Naive thymus-derived CD8-positive, alpha-beta T cell (primary cell): ENCODE measurements around the gene RNF10. TPM values are rescaled to one million over a fixed set of nuclear protein-coding genes. Genes with fewer than 3 reads are reported as not detected.

Experiments
- ATAC-seq, 2 donors: fragments of 150-1000 bp; cut with Tn5 transposase in 1 of 2; sonication (Bioruptor Pico), chemical (Tn5 transposase) in 1 of 2; 1 replicate in 1 of 2; 2 replicates in 1 of 2; pipeline ENCODE4 v1.10.0; 2021; ENCODE audit warnings: mild to moderate bottlenecking in 2 of 2, moderate library complexity in 2 of 2
- POLR2A ChIA-PET: fragments of 350-600 bp; sonication (Branson Sonifier 250); formaldehyde crosslinking; loops from one replicate; lab custom pipeline; 2021; ENCODE audit warnings: antibody characterized with exemption; lab: Charles Lee
- DNase-seq, 10 donors: peaks; one replicate each; pipeline versions ENCODE4 v3.0.0 to v3.0.0-alpha.2; 2020 to 2022
- H3K27ac Mint-ChIP-seq, 10 donors: one replicate each; pipeline ENCODE4 v1.8.0; 2020 to 2022; ENCODE audit warnings: mild to moderate bottlenecking in 10 of 10, mixed read lengths in 10 of 10, moderate library complexity in 4 of 10, inconsistent platforms in 1 of 10
- H3K27me3 Mint-ChIP-seq, 5 donors: one replicate each; pipeline ENCODE4 v1.8.0; 2021 to 2022; ENCODE audit warnings: mixed read lengths in 5 of 5
- H3K36me3 Mint-ChIP-seq, 3 donors: one replicate each; pipeline ENCODE4 v1.8.0; 2020 to 2022; ENCODE audit warnings: mixed read lengths in 3 of 3, mild to moderate bottlenecking in 2 of 3, inconsistent platforms in 1 of 3
- H3K4me1 Mint-ChIP-seq, 4 donors: one replicate each; pipeline ENCODE4 v1.8.0; 2021 to 2022; ENCODE audit warnings: mixed read lengths in 4 of 4
- H3K4me3 Mint-ChIP-seq, 10 donors: one replicate each; pipeline ENCODE4 v1.8.0; 2020 to 2022; ENCODE audit warnings: mild to moderate bottlenecking in 10 of 10, mixed read lengths in 10 of 10, moderate library complexity in 6 of 10, inconsistent platforms in 1 of 10
- H3K9me3 Mint-ChIP-seq, 9 donors: one replicate each; pipeline ENCODE4 v1.8.0; 2020 to 2022; ENCODE audit warnings: mixed read lengths in 9 of 9, mild to moderate bottlenecking in 3 of 9, inconsistent platforms in 1 of 9, moderate library complexity in 1 of 9
- polyA plus RNA-seq, 3 donors: library from polyadenylated mRNA; unstranded; fragments of 300-500 nt; fragmentation: Illumina TruSeq; gene quantifications; one replicate each; pipeline ENCODE4 v1.2.3, GENCODE V29; 2021
- total RNA-seq, 8 experiments: library from RNA in 2 of 8; stranded (reverse) in 2 of 8; gene quantifications; one replicate each; pipeline ENCODE4 v1.2.3 and lab custom pipeline; 2021 to 2026

The RNF10 gene
- total and polyA plus RNA-seq, 5 experiments from 2014 or later: 84.3 to 247 (median 119) TPM

DNA sequence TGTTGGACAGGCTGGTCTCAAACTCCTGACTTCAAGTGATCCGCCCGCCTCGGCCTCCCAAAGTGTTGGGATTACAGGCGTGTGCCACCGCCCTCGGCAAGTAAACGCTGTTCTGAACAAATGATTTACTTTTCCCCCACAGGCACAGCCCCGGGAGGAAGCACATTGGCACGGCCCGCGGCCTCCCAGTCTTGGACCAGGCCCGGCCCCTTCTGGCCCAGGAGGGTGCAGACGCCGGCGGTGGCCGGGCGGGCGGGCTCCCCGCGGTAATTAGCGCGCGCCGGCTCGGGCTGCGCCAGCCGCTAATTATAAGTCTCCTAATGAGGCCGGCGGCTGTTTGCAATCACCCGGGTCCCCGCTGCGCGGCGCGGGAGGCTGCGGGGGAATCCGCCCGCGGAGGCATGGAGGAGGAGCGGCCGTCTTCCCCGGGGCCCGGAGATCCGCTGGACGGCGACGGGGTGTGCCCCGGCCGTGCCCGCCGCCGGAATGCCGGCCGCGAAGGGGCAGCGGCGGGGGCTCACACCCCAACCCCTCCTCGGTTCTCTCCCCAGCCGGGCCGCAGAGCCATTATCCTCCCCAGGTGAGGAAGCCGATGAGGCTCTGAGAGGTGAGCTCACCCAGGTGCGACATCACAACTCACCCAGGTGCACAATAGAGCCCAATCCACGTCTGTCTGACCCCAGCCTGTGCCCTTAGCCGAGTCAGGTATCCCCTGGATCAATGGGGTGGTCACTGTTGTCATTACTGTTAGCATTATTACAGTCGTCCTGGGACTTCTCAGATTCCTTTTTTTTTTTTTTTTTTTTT lies 50.4 kb downstream of the RNF10 start:
- DNase-seq (peak; percentile 12 to 70 (median 46)), ATAC-seq (peak; percentile 23 to 29)
- Mint-ChIP-seq H3K9me3 (no peaks in the 10 kb centered on the region), H3K27me3 (peaks cover 0 to 10% (median 6%) of the 10 kb centered on the region in 5 donors), H3K36me3 (no peaks in the 10 kb centered on the region), H3K4me1 (peaks cover 18 to 36% (median 35%) of the 10 kb centered on the region in 4 donors), H3K4me3 (peak overlapping the region; percentile 64 to 85 (median 73)), H3K27ac (peak overlapping the region in 1 of 10 donors; percentile 43)
- POLR2A ChIA-PET: interaction anchor here (0.7 to 1.5 kb wide), 3 partner anchors 50 to 387 kb away, joined by 3 to 4 read pairs (median 3); a partner anchor contains a TSS

- POLR2A ChIA-PET: no interaction called here
- peak overlapping the region in 2 of 10 donors; percentile 24 to 73 for H3K4me3 Mint-ChIP-seq
- ATAC-seq: no peak
These were observed 52.0 kb downstream of the RNF10 start for GRCh38 chr12:120586206-120586605.

GRCh38 chr12:120586860-120587259 lies 52.7 kb downstream of the RNF10 start:
- POLR2A ChIA-PET: no interaction called here
- DNase-seq (no peak), ATAC-seq (no peak)
- Mint-ChIP-seq H3K27ac (no peak overlapping the region), H3K9me3 (no peaks in the 10 kb centered on the region), H3K27me3 (peaks cover 0 to 10% (median 6%) of the 10 kb centered on the region in 5 donors), H3K4me1 (peaks cover 7 to 17% (median 14%) of the 10 kb centered on the region in 4 donors), H3K36me3 (no peaks in the 10 kb centered on the region), H3K4me3 (no peak overlapping the region)

More at GRCh38 chr12:120586206-120586605, 52.0 kb downstream of the RNF10 start:
- Mint-ChIP-seq H3K36me3 (no peaks in the 10 kb centered on the region), H3K9me3 (no peaks in the 10 kb centered on the region), H3K27me3 (peaks cover 0 to 10% (median 6%) of the 10 kb centered on the region in 5 donors), H3K27ac (no peak overlapping the region), H3K4me1 (peaks cover 10 to 24% (median 20%) of the 10 kb centered on the region in 4 donors)
- no peak for DNase-seq

DNA sequence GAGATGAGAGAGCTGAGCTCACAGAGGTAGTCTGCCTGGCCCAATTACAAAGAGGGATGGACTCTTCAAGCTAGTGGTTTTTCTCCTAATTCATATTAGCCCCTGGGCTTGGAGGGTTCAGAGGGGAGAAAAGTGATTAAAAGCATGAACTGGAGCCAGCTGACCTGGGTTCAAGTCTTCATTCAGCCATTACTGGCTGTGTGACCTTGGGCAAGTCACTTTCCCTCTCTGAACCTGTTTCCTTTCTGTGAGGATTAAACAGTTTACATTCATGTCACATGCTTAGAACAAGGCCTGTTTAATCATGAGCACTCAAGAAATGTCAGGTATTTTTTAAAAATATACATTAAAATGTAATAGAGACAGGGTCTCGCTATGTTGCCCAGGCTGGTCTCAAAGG lies 54.2 kb downstream of the RNF10 start:
- no peaks in the 10 kb centered on the region for H3K36me3 Mint-ChIP-seq
- POLR2A ChIA-PET: interaction anchor here (0.9 kb wide), 1 partner anchor 52 kb away, joined by 3 read pairs; no protein-coding TSS in a partner anchor
- H3K4me1 Mint-ChIP-seq: peaks cover 4 to 9% (median 7%) of the 10 kb centered on the region in 4 donors
- H3K9me3 Mint-ChIP-seq: no peaks in the 10 kb centered on the region
- H3K27me3 Mint-ChIP-seq: peaks cover 0 to 6% (median 3%) of the 10 kb centered on the region in 5 donors
- H3K27ac Mint-ChIP-seq: no peak overlapping the region
- DNase-seq (no peak), ATAC-seq (no peak)
- no peak overlapping the region for H3K4me3 Mint-ChIP-seq

- Mint-ChIP-seq H3K4me1 (peaks cover 0 to 2% (median 1%) of the 10 kb centered on the region in 4 donors), H3K4me3 (no peak overlapping the region), H3K27me3 (peaks cover 0 to 4% (median 0%) of the 10 kb centered on the region in 5 donors), H3K36me3 (no peaks in the 10 kb centered on the region), H3K9me3 (no peaks in the 10 kb centered on the region), H3K27ac (peak overlapping the region in 1 of 10 donors; percentile 37)
- POLR2A ChIA-PET: interaction anchor here (0.9 kb wide), 1 partner anchor 53 kb away, joined by 3 read pairs; no protein-coding TSS in a partner anchor
- no peak for DNase-seq
- ATAC-seq: no peak
These were observed 55.1 kb downstream of the RNF10 start for GRCh38 chr12:120588948-120589930.

DNA sequence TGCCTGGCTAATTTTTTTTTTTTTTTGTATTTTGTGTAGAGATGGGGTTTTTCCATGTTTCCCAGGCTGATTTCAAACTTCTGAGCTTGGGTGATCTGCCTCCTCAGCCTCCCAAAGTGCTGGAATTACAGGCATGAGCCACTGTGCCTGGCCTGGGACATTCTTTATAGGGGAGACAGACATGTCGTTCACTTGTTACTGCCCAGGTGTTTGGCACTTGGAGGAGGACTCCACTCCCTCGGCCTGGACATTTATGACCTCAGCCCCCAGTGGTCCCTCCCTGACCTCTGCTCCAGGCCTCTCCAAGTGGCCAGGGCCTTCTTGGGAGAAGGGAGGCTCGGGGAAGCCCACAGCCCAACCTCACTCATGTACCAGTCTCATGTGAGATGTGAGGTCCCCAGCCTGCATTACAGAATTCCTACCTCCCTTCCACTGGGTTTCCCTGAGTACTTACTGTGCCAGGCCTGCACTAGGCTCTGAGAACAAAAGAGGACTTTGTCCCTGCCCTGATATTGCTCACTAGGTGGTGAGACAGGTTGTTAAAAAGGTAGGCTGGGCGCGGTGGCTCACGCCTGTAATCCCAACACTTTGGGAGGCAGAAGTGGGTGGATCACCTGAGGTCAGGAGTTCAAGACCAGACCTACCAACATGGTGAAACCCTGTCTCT lies 56.7 kb downstream of the RNF10 start:
- POLR2A ChIA-PET: no interaction called here

GRCh38 chr12:120592121-120593049 lies 58.2 kb downstream of the RNF10 start:
- no peaks in the 10 kb centered on the region for H3K36me3 Mint-ChIP-seq
- H3K4me3 Mint-ChIP-seq: no peak overlapping the region
- ATAC-seq: no peak
- H3K9me3 Mint-ChIP-seq: no peaks in the 10 kb centered on the region
- POLR2A ChIA-PET: no interaction called here
- H3K27me3 Mint-ChIP-seq: peaks cover 0 to 2% (median 0%) of the 10 kb centered on the region in 5 donors
- peak overlapping the region in 1 of 10 donors; percentile 77 for H3K27ac Mint-ChIP-seq
- no peak for DNase-seq
- no peaks in the 10 kb centered on the region for H3K4me1 Mint-ChIP-seq

More for the DNA sequence above, 56.7 kb downstream of the RNF10 start:
- DNase-seq: no peak
- H3K27me3 Mint-ChIP-seq: no peaks in the 10 kb centered on the region
- ATAC-seq: no peak
- H3K27ac Mint-ChIP-seq: no peak overlapping the region
- H3K4me3 Mint-ChIP-seq: no peak overlapping the region
- no peaks in the 10 kb centered on the region for H3K9me3 Mint-ChIP-seq
- no peaks in the 10 kb centered on the region for H3K36me3 Mint-ChIP-seq
- H3K4me1 Mint-ChIP-seq: no peaks in the 10 kb centered on the region

GRCh38 chr12:120596901-120597300 lies 62.7 kb downstream of the RNF10 start:
- Mint-ChIP-seq H3K4me1 (peaks cover 0 to 1% (median 0%) of the 10 kb centered on the region in 4 donors), H3K27ac (no peak overlapping the region), H3K9me3 (no peaks in the 10 kb centered on the region), H3K27me3 (peaks cover under 1 to 23% (median 9%) of the 10 kb centered on the region in 5 donors), H3K36me3 (no peaks in the 10 kb centered on the region), H3K4me3 (no peak overlapping the region)
- DNase-seq (no peak), ATAC-seq (no peak)
- POLR2A ChIA-PET: no interaction called here

GRCh38 chr12:120597861-120598260 lies 63.7 kb downstream of the RNF10 start:
- Mint-ChIP-seq H3K4me1 (peaks cover 0 to 3% (median 0%) of the 10 kb centered on the region in 4 donors), H3K4me3 (no peak overlapping the region), H3K9me3 (no peaks in the 10 kb centered on the region), H3K36me3 (no peaks in the 10 kb centered on the region), H3K27me3 (peaks cover 2 to 30% (median 11%) of the 10 kb centered on the region in 5 donors), H3K27ac (no peak overlapping the region)
- ATAC-seq (no peak), DNase-seq (no peak)
- POLR2A ChIA-PET: no interaction called here

DNA sequence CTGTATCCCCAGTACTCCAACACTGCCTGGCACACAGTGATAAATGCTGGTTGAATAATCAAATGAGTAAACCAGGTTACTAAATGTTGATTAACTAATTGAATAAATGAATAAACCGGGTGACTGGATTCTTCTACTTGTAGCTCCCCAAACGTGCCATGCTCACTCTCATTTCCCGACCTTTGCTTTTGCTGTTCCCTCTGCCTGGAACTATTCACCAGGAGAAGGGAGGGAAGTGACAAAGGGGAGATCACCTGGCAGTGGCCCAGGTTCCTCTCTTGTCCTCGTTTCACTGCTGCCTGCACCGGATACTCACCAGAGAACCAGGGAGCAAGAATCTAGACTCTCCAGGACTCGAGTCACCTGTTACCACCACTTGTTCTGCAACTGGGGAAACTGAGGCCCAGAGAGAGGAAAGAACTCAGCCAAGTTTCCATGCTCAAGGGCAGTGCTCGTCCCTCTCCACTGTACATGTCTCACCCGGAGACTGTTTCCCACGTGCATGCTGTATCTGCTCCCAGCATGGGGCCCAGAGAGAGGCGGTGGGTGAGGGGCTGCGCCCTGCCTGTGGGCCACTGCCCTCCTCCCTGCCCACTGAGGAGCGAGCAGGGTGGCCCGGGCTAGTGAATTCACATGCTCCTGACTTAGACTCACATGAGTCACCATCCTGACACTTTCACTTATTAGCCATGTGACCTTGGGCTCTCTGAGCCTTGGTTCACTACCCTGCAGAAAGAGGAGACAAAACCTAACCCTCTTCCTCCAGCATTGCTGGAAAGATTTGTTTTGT lies 64.7 kb downstream of the RNF10 start:
- Mint-ChIP-seq H3K9me3 (no peaks in the 10 kb centered on the region), H3K27ac (no peak overlapping the region), H3K27me3 (peaks cover 2 to 30% (median 11%) of the 10 kb centered on the region in 5 donors), H3K4me1 (peaks cover 0 to 3% (median 0%) of the 10 kb centered on the region in 4 donors), H3K36me3 (no peaks in the 10 kb centered on the region), H3K4me3 (no peak overlapping the region)
- no peak for DNase-seq
- ATAC-seq: no peak
- POLR2A ChIA-PET: interaction anchor here (0.6 kb wide), 1 partner anchor 151 kb away, joined by 3 read pairs; no protein-coding TSS in a partner anchor
